SH-SY5Y (cell line): ENCODE results near the gene ASB2.

Experiments
- GATA2 ChIP-seq: IDR thresholded peaks from 2 replicates; pipeline ENCODE4 v1.6.1; 2011; ENCODE audit warnings: mild to moderate bottlenecking, low read depth, low read length
- GATA3 ChIP-seq: IDR thresholded peaks from 2 replicates; pipeline ENCODE4 v1.6.1; 2011; ENCODE audit warnings: low read depth, mild to moderate bottlenecking, low read length, moderate library complexity

DNA sequence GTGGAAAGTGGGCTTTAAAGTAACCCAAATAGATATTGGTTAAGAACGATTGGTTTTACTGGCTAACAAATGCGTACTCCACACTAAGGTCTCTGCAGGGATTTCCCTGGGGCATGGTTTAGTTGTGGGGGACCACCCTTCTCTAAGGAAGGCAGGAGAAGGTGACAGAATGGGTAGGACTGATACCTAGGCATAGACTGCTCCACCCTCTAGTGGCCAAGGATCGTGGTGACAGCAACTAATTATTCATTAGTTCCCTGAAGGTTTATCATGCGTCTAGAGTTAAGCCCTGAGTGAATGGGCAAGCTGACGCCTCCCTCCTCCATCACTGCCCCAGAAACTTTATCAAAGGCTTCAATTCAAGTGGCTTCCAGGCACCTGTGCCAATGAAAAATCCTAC is 40.1 kb downstream of the ASB2 start:
- TF ChIP-seq GATA3 = no peak
- no peak for TF ChIP-seq GATA2
